GM19463 (cell line): ENCODE data around the gene GIGYF2.
"Not testable (repeated sequence)": the region's sequence is repeated elsewhere in the genome, so short reads cannot be mapped to it uniquely, and the experiment has no call there.

ENCODE experiments used
- ATAC-seq: cut with Tn5 transposase; IDR thresholded peaks from one replicate; pipeline ENCODE4 v1.9.1; 2021; ENCODE audit warnings: mild to moderate bottlenecking, moderate library complexity; ENCODE audit not compliant: unreplicated experiment

The GIGYF2 gene

GRCh38 chr2:232689152-232689910 lies 7.8 kb upstream of the GIGYF2 start:
- ATAC-seq, result no peak

- ATAC-seq, result not testable (repeated sequence)
Measured at GRCh38 chr2:232691117-232691516, 6.0 kb upstream of the GIGYF2 start.

- ATAC-seq, result no peak
Measured at GRCh38 chr2:232693344-232693743, 3.8 kb upstream of the GIGYF2 start.

- no peak for ATAC-seq
Measured at GRCh38 chr2:232696609-232697058, 497 bp upstream of the GIGYF2 start.

- no peak for ATAC-seq
Measured at GRCh38 chr2:232697807-232698110, 628 bp downstream of the GIGYF2 start.

GRCh38 chr2:232698556-232699091 lies 1.5 kb downstream of the GIGYF2 start:
- no peak for ATAC-seq

- no peak for ATAC-seq
Measured at GRCh38 chr2:232699110-232699509, 2.0 kb downstream of the GIGYF2 start.

- ATAC-seq, result no peak
Measured at GRCh38 chr2:232700154-232700553, 3.0 kb downstream of the GIGYF2 start.

GRCh38 chr2:232707076-232707475 lies 9.9 kb downstream of the GIGYF2 start:
- ATAC-seq, result no peak

- no peak for ATAC-seq
Measured at GRCh38 chr2:232713505-232713904, 16.4 kb downstream of the GIGYF2 start.

- ATAC-seq, result no peak
Measured at GRCh38 chr2:232714969-232715368, 17.8 kb downstream of the GIGYF2 start.

- not testable (repeated sequence) for ATAC-seq
Measured at GRCh38 chr2:232720056-232720455, 22.9 kb downstream of the GIGYF2 start.

- ATAC-seq, result no peak
Measured at GRCh38 chr2:232721261-232721660, 24.1 kb downstream of the GIGYF2 start.

- ATAC-seq, result no peak
Measured at GRCh38 chr2:232721882-232722281, 24.8 kb downstream of the GIGYF2 start.

- ATAC-seq, result no peak
Measured at GRCh38 chr2:232723027-232723426, 25.9 kb downstream of the GIGYF2 start.

GRCh38 chr2:232728785-232729184 lies 31.7 kb downstream of the GIGYF2 start:
- ATAC-seq, result no peak

- ATAC-seq, result no peak
Measured at GRCh38 chr2:232731470-232731869, 34.3 kb downstream of the GIGYF2 start.

GRCh38 chr2:232741294-232741693 lies 44.2 kb downstream of the GIGYF2 start:
- ATAC-seq, result no peak

GRCh38 chr2:232741972-232742371 lies 44.8 kb downstream of the GIGYF2 start:
- no peak for ATAC-seq

- ATAC-seq, result no peak
Measured at GRCh38 chr2:232744963-232745362, 47.8 kb downstream of the GIGYF2 start.

GRCh38 chr2:232748038-232748437 lies 50.9 kb downstream of the GIGYF2 start:
- no peak for ATAC-seq

- no peak for ATAC-seq
Measured at GRCh38 chr2:232749331-232749730, 52.2 kb downstream of the GIGYF2 start.
